ENCODE results near the gene OR10H3.
"Not testable (repeated sequence)": the region's sequence is repeated elsewhere in the genome, so short reads cannot be mapped to it uniquely, and the experiment has no call there.

OR10H3 gene

GRCh38 chr19:15776991-15777970 is 39.5 kb downstream of the OR10H3 start:
- in situ Hi-C loops (cut with MboI; ENCODE audit: low sequenced_read_pairs) = no loop called here

GRCh38 chr19:15779756-15780476 is 42.1 kb downstream of the OR10H3 start:
- in situ Hi-C loops (cut with MboI; ENCODE audit: low sequenced_read_pairs) = no loop called here

- in situ Hi-C loops (cut with MboI; ENCODE audit: low sequenced_read_pairs) = no loop called here
These were observed 43.0 kb downstream of the OR10H3 start for GRCh38 chr19:15780610-15781418.

GRCh38 chr19:15781661-15782060 is 43.9 kb downstream of the OR10H3 start:
- in situ Hi-C loops (cut with MboI; ENCODE audit: low sequenced_read_pairs) = no loop called here

- in situ Hi-C loops (cut with MboI; ENCODE audit: low sequenced_read_pairs) = no loop called here
These were observed 44.4 kb downstream of the OR10H3 start for GRCh38 chr19:15782211-15782610.

GRCh38 chr19:15782896-15783295 is 45.1 kb downstream of the OR10H3 start:
- in situ Hi-C loops (cut with MboI; ENCODE audit: low sequenced_read_pairs) = not testable (repeated sequence)

GRCh38 chr19:15787611-15788155 is 49.9 kb downstream of the OR10H3 start, which contains the start of gene OR10H5:
Gene OR10H5, plus strand, starts transcription at chr19:15787661. Its CDS starts 6,388 bp downstream, at chr19:15794049.
- in situ Hi-C loops (cut with MboI; ENCODE audit: low sequenced_read_pairs) = no loop called here

GRCh38 chr19:15788594-15789270 is 50.9 kb downstream of the OR10H3 start:
- in situ Hi-C loops (cut with MboI; ENCODE audit: low sequenced_read_pairs) = no loop called here

GRCh38 chr19:15790096-15790495 is 52.3 kb downstream of the OR10H3 start:
- in situ Hi-C loops (cut with MboI; ENCODE audit: low sequenced_read_pairs) = no loop called here

Data from HL-60/S4 treated with phorbol 12-myristate 13-acetate at 8.2 ng/mL for 4 days and 3 days (cell line).